PC-9 (cell line): ENCODE results near the gene MROH2B.

Experiments
- EZH2 ChIP-seq: fragments of 200-600 bp; sonication (generic); IDR thresholded peaks from 2 replicates; pipeline ENCODE4 v1.8.0; 2017; ENCODE audit warnings: antibody characterized with exemption, low read depth
- TF ChIP-seq, protein P1 (sequence below): fragments of 200-600 bp; sonication (generic); conservative IDR thresholded peaks from 2 replicates; pipeline ENCODE4 v1.6.1; 2017; ENCODE audit warnings: mixed run types, antibody characterized with exemption, mild to moderate bottlenecking, moderate library complexity

DNA sequence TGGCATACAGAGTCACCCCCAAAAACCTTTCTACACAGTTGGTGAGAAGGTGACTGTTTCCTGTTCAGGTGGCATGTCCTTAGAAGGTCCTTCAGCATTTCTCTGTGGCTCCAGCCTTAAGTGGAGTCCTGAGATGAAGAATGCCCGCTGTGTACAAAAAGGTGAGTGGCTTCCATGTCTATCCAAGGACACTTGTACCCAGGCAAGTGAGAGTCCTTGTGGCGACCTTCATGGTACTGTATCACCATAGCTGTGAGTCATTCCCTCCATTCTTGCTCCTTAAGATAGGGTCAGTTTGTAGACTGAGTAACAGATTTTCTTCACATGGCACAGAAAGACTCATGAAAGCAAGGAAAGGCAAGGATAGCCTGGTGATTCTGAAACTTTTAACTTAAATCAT is 98.7 kb downstream of the MROH2B start:
- TF ChIP-seq, protein P1, sequence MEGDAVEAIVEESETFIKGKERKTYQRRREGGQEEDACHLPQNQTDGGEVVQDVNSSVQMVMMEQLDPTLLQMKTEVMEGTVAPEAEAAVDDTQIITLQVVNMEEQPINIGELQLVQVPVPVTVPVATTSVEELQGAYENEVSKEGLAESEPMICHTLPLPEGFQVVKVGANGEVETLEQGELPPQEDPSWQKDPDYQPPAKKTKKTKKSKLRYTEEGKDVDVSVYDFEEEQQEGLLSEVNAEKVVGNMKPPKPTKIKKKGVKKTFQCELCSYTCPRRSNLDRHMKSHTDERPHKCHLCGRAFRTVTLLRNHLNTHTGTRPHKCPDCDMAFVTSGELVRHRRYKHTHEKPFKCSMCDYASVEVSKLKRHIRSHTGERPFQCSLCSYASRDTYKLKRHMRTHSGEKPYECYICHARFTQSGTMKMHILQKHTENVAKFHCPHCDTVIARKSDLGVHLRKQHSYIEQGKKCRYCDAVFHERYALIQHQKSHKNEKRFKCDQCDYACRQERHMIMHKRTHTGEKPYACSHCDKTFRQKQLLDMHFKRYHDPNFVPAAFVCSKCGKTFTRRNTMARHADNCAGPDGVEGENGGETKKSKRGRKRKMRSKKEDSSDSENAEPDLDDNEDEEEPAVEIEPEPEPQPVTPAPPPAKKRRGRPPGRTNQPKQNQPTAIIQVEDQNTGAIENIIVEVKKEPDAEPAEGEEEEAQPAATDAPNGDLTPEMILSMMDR: no peak
- TF ChIP-seq EZH2: no peak
